HG02885 (cell line): ENCODE measurements around the gene KDM2A.

Experiments used
- ATAC-seq: cut with Tn5 transposase; IDR thresholded peaks from one replicate; pipeline ENCODE4 v1.9.1; 2021; ENCODE audit warnings: mild to moderate bottlenecking; ENCODE audit not compliant: unreplicated experiment, poor library complexity

KDM2A gene

GRCh38 chr11:67281552-67282150, 162.6 kb downstream of the KDM2A start:
- ATAC-seq: no peak

GRCh38 chr11:67282155-67282875, 163.3 kb downstream of the KDM2A start:
- ATAC-seq: no peak

GRCh38 chr11:67282876-67283371, 163.9 kb downstream of the KDM2A start:
- no peak for ATAC-seq

- ATAC-seq: no peak
Measured at GRCh38 chr11:67283481-67283963, 164.5 kb downstream of the KDM2A start.

GRCh38 chr11:67284811-67285540, 165.9 kb downstream of the KDM2A start:
- ATAC-seq: no peak

- ATAC-seq: no peak
Measured at GRCh38 chr11:67285541-67286498, 166.8 kb downstream of the KDM2A start.

- no peak for ATAC-seq
Measured at GRCh38 chr11:67286621-67287333, 167.7 kb downstream of the KDM2A start.

GRCh38 chr11:67287355-67288197, 168.5 kb downstream of the KDM2A start:
- ATAC-seq: no peak

- no peak for ATAC-seq
Measured at GRCh38 chr11:67288198-67288451, 169.1 kb downstream of the KDM2A start.

GRCh38 chr11:67288452-67289225, 169.6 kb downstream of the KDM2A start:
- peak; percentile 69 for ATAC-seq

- no peak for ATAC-seq
Measured at GRCh38 chr11:67289226-67289650, 170.2 kb downstream of the KDM2A start, which contains the start of gene ANKRD13D. Gene ANKRD13D (plus strand): TSS chr11:67289303. CDS start chr11:67289461, 158 bp downstream.

- ATAC-seq: no peak
Measured at GRCh38 chr11:67289651-67290479, 170.8 kb downstream of the KDM2A start.

- no peak for ATAC-seq
Measured at GRCh38 chr11:67290801-67291200, 171.7 kb downstream of the KDM2A start.

- no peak for ATAC-seq
Measured at GRCh38 chr11:67291481-67292381, 172.7 kb downstream of the KDM2A start.

GRCh38 chr11:67292671-67293070, 173.6 kb downstream of the KDM2A start:
- no peak for ATAC-seq

GRCh38 chr11:67293090-67293489, 174.0 kb downstream of the KDM2A start:
- ATAC-seq: no peak
